CD4-positive, alpha-beta memory T cell (primary cell): ENCODE results near the gene MIEF1. TPM values are rescaled to one million over a fixed set of nuclear protein-coding genes. Genes with fewer than 3 reads are reported as not detected.

Source experiments
- CTCF ChIA-PET: fragments of 350-600 bp; sonication (Branson Sonifier 250); formaldehyde crosslinking; loops from one replicate; lab custom pipeline; 2021; ENCODE audit warnings: inconsistent platforms; ENCODE audit not compliant: partially characterized antibody; lab: Charles Lee
- POLR2A ChIA-PET: fragments of 350-600 bp; sonication (Branson Sonifier 250); formaldehyde crosslinking; loops from one replicate; lab custom pipeline; 2021; ENCODE audit not compliant: partially characterized antibody; lab: Charles Lee
- DNase-seq, 5 donors: peaks; one replicate each; pipeline versions ENCODE4 v3.0.0 to v3.0.0-alpha.2; 2020 to 2022; ENCODE audit warnings: mixed read lengths in 1 of 5
- H3K27ac ChIP-seq: one replicate; pipeline ENCODE4 v1.7.0; 2013; ENCODE audit warnings: low read depth, low read length
- H3K27me3 ChIP-seq: 2 replicates; pipeline ENCODE4 v1.7.0; 2013; ENCODE audit warnings: mild to moderate bottlenecking, low read length, moderate library complexity; ENCODE audit not compliant: insufficient read depth
- H3K36me3 ChIP-seq: 2 replicates; pipeline ENCODE4 v1.7.0; 2013; ENCODE audit warnings: mild to moderate bottlenecking, low read length, moderate library complexity; ENCODE audit not compliant: insufficient read depth
- H3K4me1 ChIP-seq: 2 replicates; pipeline ENCODE4 v1.7.0; 2013; ENCODE audit warnings: mild to moderate bottlenecking, low read length, moderate library complexity; ENCODE audit not compliant: insufficient read depth
- H3K4me3 ChIP-seq, 2 donors: one replicate each; pipeline ENCODE4 v1.7.0; 2013; ENCODE audit warnings: low read length in 2 of 2, mild to moderate bottlenecking in 1 of 2
- H3K9me3 ChIP-seq, 2 donors: one replicate each; pipeline ENCODE4 v1.7.0; 2013; ENCODE audit warnings: low read length in 2 of 2, control low read depth in 1 of 2; ENCODE audit not compliant: control insufficient read depth in 1 of 2
- H3K27ac Mint-ChIP-seq, 7 donors: one replicate each; pipeline ENCODE4 v1.8.0; 2020 to 2021; ENCODE audit warnings: mixed read lengths in 7 of 7, mild to moderate bottlenecking in 6 of 7, inconsistent platforms in 3 of 7, moderate library complexity in 3 of 7
- H3K27me3 Mint-ChIP-seq, 2 donors: one replicate each; pipeline ENCODE4 v1.8.0; 2020 to 2021; ENCODE audit warnings: mixed read lengths in 2 of 2
- H3K36me3 Mint-ChIP-seq, 2 donors: one replicate each; pipeline ENCODE4 v1.8.0; 2020 to 2021; ENCODE audit warnings: mixed read lengths in 2 of 2, inconsistent platforms in 1 of 2, mild to moderate bottlenecking in 1 of 2
- H3K4me1 Mint-ChIP-seq, 4 donors: one replicate each; pipeline ENCODE4 v1.8.0; 2020 to 2021; ENCODE audit warnings: mixed read lengths in 4 of 4, mild to moderate bottlenecking in 1 of 4
- H3K4me3 Mint-ChIP-seq, 8 donors: one replicate each; pipeline ENCODE4 v1.8.0; 2020 to 2021; ENCODE audit warnings: mixed read lengths in 8 of 8, mild to moderate bottlenecking in 7 of 8, moderate library complexity in 6 of 8, inconsistent platforms in 3 of 8
- H3K9me3 Mint-ChIP-seq, 8 donors: one replicate each; pipeline ENCODE4 v1.8.0; 2020 to 2021; ENCODE audit warnings: mixed read lengths in 8 of 8, mild to moderate bottlenecking in 5 of 8, inconsistent platforms in 3 of 8, moderate library complexity in 1 of 8
- intact Hi-C: fragments of 100-400 bp; cut with micrococcal nuclease; formaldehyde crosslinking; loops from one replicate; pipeline ENCODE4 v1.15.1; 2023
- polyA plus RNA-seq, 2 donors: library from polyadenylated mRNA; unstranded; fragments of 300-500 nt; fragmentation: Illumina TruSeq; gene quantifications; one replicate each; pipeline ENCODE4 v1.2.3, GENCODE V29; 2021
- total RNA-seq, 2 experiments: library from RNA; stranded (reverse); gene quantifications; one replicate each; pipeline ENCODE4 v1.2.3, GENCODE V29; 2021

The MIEF1 gene
- total and polyA plus RNA-seq, 4 experiments from 2014 or later, result 15.4 to 44.3 (median 34.0) TPM

- no peaks in the 10 kb centered on the region for H3K9me3 ChIP-seq
- no peaks in the 10 kb centered on the region for H3K36me3 Mint-ChIP-seq
- peaks cover 4% of the 10 kb centered on the region for H3K4me1 ChIP-seq
- no peak overlapping the region for H3K4me3 ChIP-seq
- intact Hi-C loops, result no loop called here
- H3K9me3 Mint-ChIP-seq, result peaks cover 0 to 2% (median 0%) of the 10 kb centered on the region in 8 donors
- no peak for DNase-seq
- no peaks in the 10 kb centered on the region for H3K36me3 ChIP-seq
- no peak overlapping the region for H3K27ac ChIP-seq
- H3K4me3 Mint-ChIP-seq, result no peak overlapping the region
- ChIA-PET POLR2A (interaction anchor here (1.6 kb wide), 1 partner anchor 19 kb away, joined by 3 read pairs; no protein-coding TSS in a partner anchor), CTCF (no interaction called here)
- no peaks in the 10 kb centered on the region for H3K27me3 ChIP-seq
- H3K27me3 Mint-ChIP-seq, result peaks cover 0 to 5% of the 10 kb centered on the region in 2 donors
- H3K27ac Mint-ChIP-seq, result peak overlapping the region in 1 of 7 donors; percentile 36
- H3K4me1 Mint-ChIP-seq, result peaks cover 0 to 3% (median 2%) of the 10 kb centered on the region in 4 donors
Measured at GRCh38 chr22:39466228-39467006, 35.7 kb upstream of the MIEF1 start.

DNA sequence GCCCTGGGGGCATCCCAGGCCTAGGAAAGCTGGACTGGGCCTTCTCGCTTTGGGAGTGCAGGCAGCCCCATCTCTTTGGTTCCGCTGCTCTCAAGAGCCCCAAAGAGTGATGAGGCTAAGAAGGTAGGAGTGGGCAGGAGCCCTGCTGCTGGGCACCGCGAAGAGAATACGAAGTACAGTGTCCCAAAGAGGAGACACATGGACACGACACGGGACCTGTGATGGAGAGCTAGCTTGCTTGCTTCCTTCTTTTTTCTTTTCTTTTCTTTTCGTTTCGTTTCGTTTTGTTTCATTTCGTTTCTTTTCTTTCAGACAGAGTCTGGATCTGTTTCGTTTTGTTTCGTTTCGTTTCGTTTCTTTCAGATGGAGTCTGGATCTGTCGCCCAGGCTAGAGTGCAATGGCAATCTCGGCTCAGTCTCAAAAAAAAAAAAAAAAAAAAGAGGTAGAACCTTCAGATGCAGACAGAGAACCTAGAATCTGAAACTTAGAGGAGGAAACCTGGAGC is 34.6 kb upstream of the MIEF1 start:
- Histone ChIP-seq H3K27me3 (no peaks in the 10 kb centered on the region), H3K4me1 (peaks cover 15% of the 10 kb centered on the region), H3K9me3 (no peaks in the 10 kb centered on the region), H3K36me3 (no peaks in the 10 kb centered on the region), H3K4me3 (no peak overlapping the region), H3K27ac (no peak overlapping the region)
- Mint-ChIP-seq H3K27me3 (peaks cover 0 to 3% of the 10 kb centered on the region in 2 donors), H3K9me3 (no peaks in the 10 kb centered on the region), H3K36me3 (no peaks in the 10 kb centered on the region), H3K4me1 (peaks cover 4 to 14% (median 10%) of the 10 kb centered on the region in 4 donors), H3K27ac (no peak overlapping the region), H3K4me3 (no peak overlapping the region)
- DNase-seq, result no peak
- CTCF ChIA-PET, result no interaction called here
- intact Hi-C loops, result no loop called here
- POLR2A ChIA-PET, result interaction anchor here (1.6 kb wide), 1 partner anchor 20 kb away, joined by 3 read pairs; no protein-coding TSS in a partner anchor

DNA sequence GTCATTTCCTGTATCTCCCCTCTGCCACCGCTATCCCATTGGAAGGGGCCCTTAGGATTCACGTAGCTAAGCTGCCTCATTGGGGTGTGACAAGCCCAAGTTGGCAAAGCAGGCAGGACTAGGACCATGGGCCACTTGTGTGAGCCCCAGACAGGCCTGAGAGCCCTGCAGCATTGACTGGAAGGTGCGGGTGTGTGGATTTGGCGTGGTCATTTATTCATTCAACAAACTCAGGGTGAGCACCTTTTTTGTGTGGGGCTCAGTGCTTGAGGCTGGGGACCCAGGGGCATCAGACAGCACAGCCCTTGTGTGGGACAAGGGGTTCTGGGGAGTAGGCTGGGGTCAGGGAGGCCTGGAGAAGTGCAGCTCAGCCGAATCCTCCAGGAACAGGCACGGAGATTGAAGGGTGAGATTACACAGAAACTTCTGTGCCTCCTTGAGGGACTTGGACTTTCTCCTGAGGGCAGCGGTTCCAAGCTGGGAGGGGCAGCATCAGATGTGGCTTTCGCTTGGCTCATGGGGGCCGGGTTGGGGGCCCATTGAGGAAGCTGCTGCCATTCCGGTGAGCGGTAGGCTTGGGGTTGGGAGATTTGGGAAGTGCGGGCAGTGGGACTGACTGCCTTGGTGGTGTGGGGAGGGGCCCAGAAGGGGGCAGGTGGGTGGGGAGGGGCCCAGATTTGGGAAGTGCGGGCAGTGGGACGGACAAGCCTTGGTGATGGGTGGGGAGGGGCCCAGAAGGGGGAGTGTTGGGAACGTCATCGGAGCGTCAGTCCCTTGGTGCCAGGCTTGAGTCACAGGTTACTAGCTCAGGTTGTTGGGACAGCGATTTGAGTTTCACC is 33.4 kb upstream of the MIEF1 start:
- H3K27ac Mint-ChIP-seq, result peak overlapping the region in 1 of 7 donors; percentile 62

DNA sequence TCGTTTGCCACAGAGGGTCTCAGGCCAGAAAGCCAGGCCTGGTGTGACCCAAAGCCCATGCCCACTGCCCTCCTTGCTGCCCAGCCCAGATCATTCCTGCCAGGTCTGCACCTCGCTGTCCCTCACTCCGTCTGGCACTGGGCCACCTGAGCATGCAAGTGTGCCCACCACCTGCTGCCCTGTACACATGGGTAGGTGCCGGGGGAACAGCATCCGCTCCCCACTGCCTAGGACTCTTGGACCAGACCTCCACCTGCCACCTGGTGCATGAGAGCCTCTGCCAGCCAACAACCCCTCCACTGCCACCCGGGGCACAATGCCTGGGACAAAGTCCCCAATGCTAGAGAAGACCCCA is 32.8 kb upstream of the MIEF1 start:
- H3K27me3 Mint-ChIP-seq, result peaks cover 0 to 3% of the 10 kb centered on the region in 2 donors
- Histone ChIP-seq H3K36me3 (no peaks in the 10 kb centered on the region), H3K27me3 (no peaks in the 10 kb centered on the region), H3K27ac (no peak overlapping the region), H3K4me1 (peaks cover 19% of the 10 kb centered on the region), H3K4me3 (no peak overlapping the region), H3K9me3 (no peaks in the 10 kb centered on the region)
- ChIA-PET CTCF (no interaction called here), POLR2A (no interaction called here)
- H3K4me3 Mint-ChIP-seq, result no peak overlapping the region
- no peaks in the 10 kb centered on the region for H3K36me3 Mint-ChIP-seq
- peaks cover 7 to 22% (median 14%) of the 10 kb centered on the region in 4 donors for H3K4me1 Mint-ChIP-seq
- no peak for DNase-seq
- intact Hi-C loops, result no loop called here
- no peak overlapping the region for H3K27ac Mint-ChIP-seq
- H3K9me3 Mint-ChIP-seq, result no peaks in the 10 kb centered on the region

More for the DNA sequence above, 33.4 kb upstream of the MIEF1 start:
- Mint-ChIP-seq H3K27me3 (peaks cover 0 to 3% of the 10 kb centered on the region in 2 donors), H3K9me3 (no peaks in the 10 kb centered on the region), H3K36me3 (no peaks in the 10 kb centered on the region), H3K4me1 (peaks cover 7 to 22% (median 14%) of the 10 kb centered on the region in 4 donors), H3K4me3 (no peak overlapping the region)
- H3K27ac ChIP-seq, result no peak overlapping the region
- intact Hi-C loops, result no loop called here
- H3K4me3 ChIP-seq, result no peak overlapping the region
- no peak for DNase-seq
- H3K4me1 ChIP-seq, result peaks cover 19% of the 10 kb centered on the region
- H3K36me3 ChIP-seq, result no peaks in the 10 kb centered on the region
- H3K27me3 ChIP-seq, result no peaks in the 10 kb centered on the region
- ChIA-PET POLR2A (interaction anchor here (1.6 kb wide), 1 partner anchor 21 kb away, joined by 3 read pairs; no protein-coding TSS in a partner anchor), CTCF (no interaction called here)
- no peaks in the 10 kb centered on the region for H3K9me3 ChIP-seq

GRCh38 chr22:39469681-39470450 is 32.2 kb upstream of the MIEF1 start:
- Mint-ChIP-seq H3K27me3 (peaks cover 0 to 3% of the 10 kb centered on the region in 2 donors), H3K4me3 (no peak overlapping the region), H3K4me1 (peaks cover 7 to 22% (median 14%) of the 10 kb centered on the region in 4 donors), H3K36me3 (no peaks in the 10 kb centered on the region), H3K9me3 (no peaks in the 10 kb centered on the region), H3K27ac (peak overlapping the region in 1 of 7 donors; percentile 68)
- H3K27ac ChIP-seq, result no peak overlapping the region
- CTCF ChIA-PET, result no interaction called here
- H3K9me3 ChIP-seq, result no peaks in the 10 kb centered on the region
- no peak overlapping the region for H3K4me3 ChIP-seq
- H3K36me3 ChIP-seq, result no peaks in the 10 kb centered on the region
- H3K27me3 ChIP-seq, result no peaks in the 10 kb centered on the region
- POLR2A ChIA-PET, result no interaction called here
- peaks cover 19% of the 10 kb centered on the region for H3K4me1 ChIP-seq
- DNase-seq, result no peak
- intact Hi-C loops, result no loop called here

GRCh38 chr22:39470451-39471291 is 31.4 kb upstream of the MIEF1 start:
- Histone ChIP-seq H3K27ac (no peak overlapping the region), H3K36me3 (no peaks in the 10 kb centered on the region), H3K27me3 (no peaks in the 10 kb centered on the region), H3K4me3 (no peak overlapping the region), H3K9me3 (no peaks in the 10 kb centered on the region), H3K4me1 (peaks cover 19% of the 10 kb centered on the region)
- Mint-ChIP-seq H3K27me3 (peaks cover 0 to 3% of the 10 kb centered on the region in 2 donors), H3K4me1 (peaks cover 7 to 22% (median 14%) of the 10 kb centered on the region in 4 donors), H3K36me3 (no peaks in the 10 kb centered on the region), H3K4me3 (no peak overlapping the region), H3K27ac (peak overlapping the region in 1 of 7 donors; percentile 68), H3K9me3 (no peaks in the 10 kb centered on the region)
- intact Hi-C loops, result no loop called here
- POLR2A ChIA-PET, result no interaction called here
- CTCF ChIA-PET, result interaction anchor here (0.8 kb wide), 1 partner anchor 31 kb away, joined by 3 read pairs; the partner anchor contains the start of gene MIEF1
- DNase-seq, result no peak
